HepG2 (cell line): ENCODE results near the gene KCTD15. TPM values are rescaled to one million over a fixed set of nuclear protein-coding genes. Genes with fewer than 3 reads are reported as not detected.

Experiments
- ATAC-seq: fragments of 200-7000 bp; cut with Tn5 transposase; 3 replicates; pipeline ENCODE4 v1.9.1; 2020; ENCODE audit warnings: mild to moderate bottlenecking, moderate library complexity
- BruUV-seq: library from RNA; stranded (reverse); fragments of 400-500 nt; replicated peaks from 2 replicates; lab custom pipeline; 2021; lab: Mats Ljungman, UMichigan
- CTCF ChIA-PET: fragments of 300-600 bp; formaldehyde crosslinking; extraction: SDS; loops from one replicate; lab custom pipeline; 2021; ENCODE audit warnings: low total read pairs, inconsistent platforms, low intra/inter-chr PET ratio; lab: Yijun Ruan, JAX
- POLR2A ChIA-PET: fragments of 350-600 bp; sonication (Branson Sonifier 250); formaldehyde crosslinking; loops from one replicate; lab custom pipeline; 2020; ENCODE audit warnings: antibody characterized with exemption, inconsistent platforms; lab: Yijun Ruan, JAX
- DNase-seq: peaks from one replicate; pipeline ENCODE4 v3.0.0-alpha.2; 2015; ENCODE audit warnings: low spot score
- FAIRE-seq: peaks from 3 replicates; lab custom pipeline; 2011; peaks lifted over from hg19 to GRCh38; lab: Jason Lieb, UNC
- H2AFZ ChIP-seq: one replicate; pipeline ENCODE4 v1.6.1; 2011; ENCODE audit warnings: low read length, inconsistent platforms
- H3K27ac ChIP-seq: fragments of 300-600 bp; 3 replicates; pipeline ENCODE4 v1.8.0; 2011; ENCODE audit warnings: mixed run types, mild to moderate bottlenecking, mixed read lengths, low read length, inconsistent platforms; ENCODE audit not compliant: insufficient read depth; ENCODE audit errors: extremely low read length
- H3K27me3 ChIP-seq, 2 experiments: fragments of 200-600 bp in 1 of 2; 2 replicates in 1 of 2; 3 replicates in 1 of 2; pipeline versions ENCODE4 v1.6.0 to v1.8.0; 2011; ENCODE audit warnings: low read length in 2 of 2, mild to moderate bottlenecking in 2 of 2, moderate library complexity in 2 of 2, inconsistent platforms in 1 of 2; ENCODE audit not compliant: insufficient read depth in 2 of 2, control insufficient read depth in 1 of 2
- H3K36me3 ChIP-seq, 2 experiments: fragments of 200-600 bp in 1 of 2; replicated peaks in 1 of 2; 2 replicates in 1 of 2; 3 replicates in 1 of 2; pipeline versions ENCODE4 v1.5.1 to v1.8.0; 2011; ENCODE audit warnings: low read length in 2 of 2, inconsistent platforms in 1 of 2; ENCODE audit not compliant: insufficient read depth in 2 of 2, control insufficient read depth in 1 of 2
- H3K4me1 ChIP-seq: 2 replicates; pipeline ENCODE4 v1.5.1; 2012; ENCODE audit warnings: low read length, inconsistent platforms; ENCODE audit not compliant: insufficient read depth
- H3K4me2 ChIP-seq: 2 replicates; pipeline ENCODE4 v1.6.0; 2011; ENCODE audit warnings: low read depth, low read length, inconsistent platforms
- H3K4me3 ChIP-seq, 3 experiments: fragments of 200-600 bp in 1 of 3; sonication (generic), shearing (Covaris generic) in 1 of 3; replicated peaks in 1 of 3; 2 replicates each; pipeline ENCODE4 v1.5.1; 2011 to 2016; ENCODE audit warnings: low read length in 3 of 3, inconsistent platforms in 2 of 3, low read depth in 2 of 3, mild to moderate bottlenecking in 2 of 3, control low read depth in 1 of 3, mixed read lengths in 1 of 3; ENCODE audit not compliant: insufficient read depth in 1 of 3
- H3K79me2 ChIP-seq: one replicate; pipeline ENCODE4 v1.6.1; 2011; ENCODE audit warnings: low read length, inconsistent platforms; ENCODE audit not compliant: insufficient read depth
- H3K9ac ChIP-seq: 2 replicates; pipeline ENCODE4 v1.6.0; 2011; ENCODE audit warnings: mild to moderate bottlenecking, low read depth, low read length, inconsistent platforms; ENCODE audit not compliant: insufficient read depth
- H3K9me3 ChIP-seq: 2 replicates; pipeline ENCODE4 v1.5.1; 2012; ENCODE audit warnings: mild to moderate bottlenecking, low read length
- H4K20me1 ChIP-seq: 2 replicates; pipeline ENCODE4 v1.6.0; 2011; ENCODE audit warnings: inconsistent platforms, mild to moderate bottlenecking, low read length, moderate library complexity; ENCODE audit not compliant: insufficient read depth
- BCL6 ChIP-seq: IDR thresholded peaks from 2 replicates; pipeline ENCODE4 v1.6.1; 2016; ENCODE audit warnings: missing genetic modification reagents, missing compliant biosample characterization
- HDAC6 ChIP-seq: fragments of 200-600 bp; sonication (generic); IDR thresholded peaks from 2 replicates; pipeline ENCODE4 v1.7.0; 2017; ENCODE audit warnings: mild to moderate bottlenecking, antibody characterized with exemption, low read length, low read depth
- HNRNPL ChIP-seq: fragments of 200-400 bp; formaldehyde crosslinking; IDR thresholded peaks from 2 replicates; pipeline ENCODE4 v1.6.1; 2017; ENCODE audit warnings: mild to moderate bottlenecking, low read depth, low read length
- IRX3 ChIP-seq: sonication (generic); formaldehyde crosslinking; IDR thresholded peaks from 2 replicates; pipeline ENCODE4 v1.8.1; 2023; ENCODE audit warnings: mild to moderate bottlenecking, low read depth, missing genetic modification reagents, borderline replicate concordance
- LCORL ChIP-seq, 2 experiments: fragments of 450-650 bp in 1 of 2; sonication (generic) in 1 of 2; formaldehyde crosslinking in 1 of 2; IDR thresholded peaks; 2 replicates each; pipeline versions ENCODE4 v1.5.0 to v1.6.1; 2017 to 2020; ENCODE audit warnings: antibody characterized with exemption in 1 of 2, missing genetic modification reagents in 1 of 2
- MBNL3 ChIP-seq: fragments of 250-450 bp; sonication (Bioruptor Pico); conservative IDR thresholded peaks from 2 replicates; pipeline ENCODE4 v1.8.0; 2022; ENCODE audit warnings: mild to moderate bottlenecking, inconsistent platforms
- NR3C1 ChIP-seq: sonication (generic); formaldehyde crosslinking; IDR thresholded peaks from 2 replicates; pipeline ENCODE4 v1.4.0; 2020; ENCODE audit warnings: missing genetic modification reagents
- RFX5 ChIP-seq: IDR thresholded peaks from 2 replicates; pipeline ENCODE4 v1.6.1; 2011; ENCODE audit warnings: low read depth, low read length, improper control_type of control experiment
- ZNF232 ChIP-seq: sonication (generic); formaldehyde crosslinking; IDR thresholded peaks from 2 replicates; pipeline ENCODE4 v1.4.0; 2020; ENCODE audit warnings: missing genetic modification reagents, borderline replicate concordance
- ZNF430 ChIP-seq: sonication (generic); formaldehyde crosslinking; IDR thresholded peaks from 2 replicates; pipeline ENCODE4 v1.9.0; 2021; ENCODE audit warnings: mild to moderate bottlenecking, missing genetic modification reagents
- WGBS: methylation state at CpG from one replicate; pipeline ENCODE4 v1.1.6; 2017; ENCODE audit warnings: low lambda C conversion rate; 5-methylcytosine and 5-hydroxymethylcytosine counted together
- in situ Hi-C: cut with HindIII; loops from 2 replicates; pipeline ENCODE4 v1.10.0; 2017; ENCODE audit warnings: low pct_unique_long_range_greater_than_20kb; ENCODE audit not compliant: extremely low pct_ligation_motif_present
- intact Hi-C: fragments of 100-400 bp; cut with micrococcal nuclease; formaldehyde crosslinking; loops from one replicate; pipeline ENCODE4 v1.10.0; 2022; ENCODE audit not compliant: unreplicated experiment
- polyA plus RNA-seq, 8 experiments: library from polyadenylated mRNA; depleted of rRNA in 3 of 8; stranded (reverse) in 7 of 8; unstranded in 1 of 8; fragments of >200 nt; fragmentation: Illumina TruSeq in 4 of 8; extraction: Trizol in 4 of 8; gene quantifications; 2 replicates each; pipeline versions ENCODE4 v1.2.1 to v1.2.3, GENCODE V29; 2011 to 2016; ENCODE audit warnings: low read depth in 4 of 8, missing spikeins in 1 of 8, mixed read lengths in 1 of 8; ENCODE audit not compliant: insufficient read depth in 1 of 8
- total RNA-seq, 5 experiments: library from RNA; depleted of rRNA; stranded (reverse); fragments of >200 nt; fragmentation: Illumina TruSeq; extraction: Trizol; gene quantifications; 2 replicates each; pipeline ENCODE4 v1.2.3, GENCODE V29; 2016; ENCODE audit warnings: low read depth in 1 of 5
- TF ChIP-seq, protein P1 (sequence below): sonication (generic); formaldehyde crosslinking; IDR thresholded peaks from 2 replicates; pipeline ENCODE4 v1.5.0; 2020; ENCODE audit warnings: mild to moderate bottlenecking, missing genetic modification reagents

Gene KCTD15
- total and polyA plus RNA-seq, 2 of the 13 experiments (the other 11 are each of a cell fraction or from before 2014, with no cell fraction given), result 13.2 to 16.7 TPM

- Histone ChIP-seq H3K4me1 (no peaks in the 10 kb centered on the region), H3K36me3 (no peaks in the 10 kb centered on the region), H3K27ac (no peak overlapping the region), H3K9me3 (no peaks in the 10 kb centered on the region), H3K27me3 (peaks cover 0 to 5% of the 10 kb centered on the region in 2 experiments; a peak in 1 of 5 replicates), H3K4me2 (no peak overlapping the region), H3K9ac (no peak overlapping the region), H3K4me3 (no peak overlapping the region), H4K20me1 (no peaks in the 10 kb centered on the region), H3K79me2 (no peaks in the 10 kb centered on the region), H2AFZ (no peak overlapping the region)
- intact Hi-C loops (no loop called here), in situ Hi-C loops (no loop called here)
- ChIA-PET CTCF (no interaction called here), POLR2A (no interaction called here)
- WGBS, result 27% methylated on average over 7 of the region's 7 CpGs
- no peak for ATAC-seq
- no TSS peak for BruUV-seq
- TF ChIP-seq HNRNPL (no peak), BCL6 (no peak), LCORL (IDR thresholded peaks at IDR 0.05) (no peak), LCORL (CRISPR knock-in tag; IDR thresholded peaks at IDR 0.05) (no peak), RFX5 (no peak), IRX3 (CRISPR knock-in tag) (no peak), ZNF232 (CRISPR knock-in tag) (no peak), HDAC6 (no peak), ZNF430 (CRISPR knock-in tag) (no peak), MBNL3 (CRISPR knock-in tag) (no peak), NR3C1 (CRISPR knock-in tag) (no peak)
- TF ChIP-seq, protein P1, sequence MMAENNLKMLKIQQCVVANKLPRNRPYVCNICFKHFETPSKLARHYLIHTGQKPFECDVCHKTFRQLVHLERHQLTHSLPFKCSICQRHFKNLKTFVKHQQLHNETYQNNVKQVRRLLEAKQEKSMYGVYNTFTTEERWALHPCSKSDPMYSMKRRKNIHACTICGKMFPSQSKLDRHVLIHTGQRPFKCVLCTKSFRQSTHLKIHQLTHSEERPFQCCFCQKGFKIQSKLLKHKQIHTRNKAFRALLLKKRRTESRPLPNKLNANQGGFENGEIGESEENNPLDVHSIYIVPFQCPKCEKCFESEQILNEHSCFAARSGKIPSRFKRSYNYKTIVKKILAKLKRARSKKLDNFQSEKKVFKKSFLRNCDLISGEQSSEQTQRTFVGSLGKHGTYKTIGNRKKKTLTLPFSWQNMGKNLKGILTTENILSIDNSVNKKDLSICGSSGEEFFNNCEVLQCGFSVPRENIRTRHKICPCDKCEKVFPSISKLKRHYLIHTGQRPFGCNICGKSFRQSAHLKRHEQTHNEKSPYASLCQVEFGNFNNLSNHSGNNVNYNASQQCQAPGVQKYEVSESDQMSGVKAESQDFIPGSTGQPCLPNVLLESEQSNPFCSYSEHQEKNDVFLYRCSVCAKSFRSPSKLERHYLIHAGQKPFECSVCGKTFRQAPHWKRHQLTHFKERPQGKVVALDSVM (CRISPR knock-in tag), result no peak
- FAIRE-seq, result no peak
- no peak for DNase-seq
Measured at GRCh38 chr19:33826521-33826920, 29.9 kb downstream of the KCTD15 start.
